ENCODE measurements around the gene NDST1. TPM values are rescaled to one million over a fixed set of nuclear protein-coding genes. Genes with fewer than 3 reads are reported as not detected.

Gene NDST1
- total RNA-seq, 6 donors from 2014 or later, result 81.7 to 265 (median 166) TPM

GRCh38 chr5:150596826-150597225, 88.9 kb downstream of the NDST1 start:
- WGBS, 2 donors, result 74 to 81% methylated on average over 3 of the region's 3 CpGs
- Histone ChIP-seq H3K9me3 (no peaks in the 10 kb centered on the region), H3K4me1 (peaks cover 40 to 56% (median 47%) of the 10 kb centered on the region in 4 donors), H3K36me3 (no peaks in the 10 kb centered on the region), H3K27me3 (no peaks in the 10 kb centered on the region), H3K4me3 (no peak overlapping the region), H3K27ac (peak overlapping the region in 2 of 4 donors; percentile 68 to 73)
- DNase-seq (no peak), ATAC-seq (ENCODE audit: low FRiP score in 2 of 2) (no peak)
- TF ChIP-seq, protein P1, sequence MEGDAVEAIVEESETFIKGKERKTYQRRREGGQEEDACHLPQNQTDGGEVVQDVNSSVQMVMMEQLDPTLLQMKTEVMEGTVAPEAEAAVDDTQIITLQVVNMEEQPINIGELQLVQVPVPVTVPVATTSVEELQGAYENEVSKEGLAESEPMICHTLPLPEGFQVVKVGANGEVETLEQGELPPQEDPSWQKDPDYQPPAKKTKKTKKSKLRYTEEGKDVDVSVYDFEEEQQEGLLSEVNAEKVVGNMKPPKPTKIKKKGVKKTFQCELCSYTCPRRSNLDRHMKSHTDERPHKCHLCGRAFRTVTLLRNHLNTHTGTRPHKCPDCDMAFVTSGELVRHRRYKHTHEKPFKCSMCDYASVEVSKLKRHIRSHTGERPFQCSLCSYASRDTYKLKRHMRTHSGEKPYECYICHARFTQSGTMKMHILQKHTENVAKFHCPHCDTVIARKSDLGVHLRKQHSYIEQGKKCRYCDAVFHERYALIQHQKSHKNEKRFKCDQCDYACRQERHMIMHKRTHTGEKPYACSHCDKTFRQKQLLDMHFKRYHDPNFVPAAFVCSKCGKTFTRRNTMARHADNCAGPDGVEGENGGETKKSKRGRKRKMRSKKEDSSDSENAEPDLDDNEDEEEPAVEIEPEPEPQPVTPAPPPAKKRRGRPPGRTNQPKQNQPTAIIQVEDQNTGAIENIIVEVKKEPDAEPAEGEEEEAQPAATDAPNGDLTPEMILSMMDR (IDR thresholded peaks at IDR 0.05), result no peak
- TF ChIP-seq EP300 (IDR thresholded peaks at IDR 0.05) (no peak), POLR2AphosphoS5 (IDR thresholded peaks at IDR 0.05) (no peak), POLR2A (IDR thresholded peaks at IDR 0.05) (no peak)

DNA sequence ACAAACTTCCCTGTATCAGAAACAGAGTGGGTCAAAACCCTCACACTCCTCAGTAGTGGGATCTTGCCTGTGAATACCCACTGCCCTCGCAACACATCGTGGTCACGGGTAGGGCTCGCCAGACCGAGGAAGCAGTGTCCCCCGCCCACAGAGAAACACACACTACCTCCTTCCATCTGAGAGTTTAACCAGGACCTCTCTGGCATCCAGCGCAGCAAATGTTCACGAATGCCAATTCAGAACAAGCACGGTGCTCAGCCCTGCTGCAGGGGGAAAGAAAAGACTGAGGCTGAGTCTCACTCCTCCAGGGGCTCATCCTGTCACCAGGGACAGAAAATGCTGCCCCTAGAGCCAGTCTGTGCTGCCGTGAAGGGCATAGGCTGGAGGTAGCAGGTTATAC, 90.1 kb downstream of the NDST1 start:
- no peak for DNase-seq

GRCh38 chr5:150598821-150599273, 90.9 kb downstream of the NDST1 start:
- Histone ChIP-seq H3K36me3 (no peaks in the 10 kb centered on the region), H3K4me3 (no peak overlapping the region), H3K4me1 (peaks cover 34 to 56% (median 45%) of the 10 kb centered on the region in 4 donors), H3K9me3 (no peaks in the 10 kb centered on the region), H3K27ac (peak overlapping the region in 3 of 4 donors; percentile 27 to 73 (median 71)), H3K27me3 (no peaks in the 10 kb centered on the region)
- DNase-seq (no peak), ATAC-seq (ENCODE audit: low FRiP score in 2 of 2) (no peak)
- 64 to 97% methylated on average over 7 to 12 of the region's 12 CpGs for WGBS, 2 donors
- TF ChIP-seq, protein P1 (IDR thresholded peaks at IDR 0.05), result no peak
- TF ChIP-seq POLR2A (IDR thresholded peaks at IDR 0.05) (no peak), EP300 (IDR thresholded peaks at IDR 0.05) (no peak), POLR2AphosphoS5 (IDR thresholded peaks at IDR 0.05) (no peak)

More for the DNA sequence above, 90.1 kb downstream of the NDST1 start:
- WGBS, 2 donors, result 65 to 66% methylated on average over 4 to 10 of the region's 10 CpGs
- H3K36me3 ChIP-seq, result no peaks in the 10 kb centered on the region
- H3K4me1 ChIP-seq, result peaks cover 38 to 58% (median 46%) of the 10 kb centered on the region in 4 donors
- H3K4me3 ChIP-seq, result no peak overlapping the region
- no peaks in the 10 kb centered on the region for H3K9me3 ChIP-seq
- no peaks in the 10 kb centered on the region for H3K27me3 ChIP-seq
- TF ChIP-seq POLR2A (IDR thresholded peaks at IDR 0.05), result no peak
- TF ChIP-seq, protein P1 (IDR thresholded peaks at IDR 0.05), result no peak
- TF ChIP-seq EP300 (IDR thresholded peaks at IDR 0.05), result no peak
- no peak for TF ChIP-seq POLR2AphosphoS5 (IDR thresholded peaks at IDR 0.05)
- ATAC-seq (ENCODE audit: low FRiP score in 2 of 2), result no peak
- peak overlapping the region; percentile 9 to 73 (median 49) for H3K27ac ChIP-seq

DNA sequence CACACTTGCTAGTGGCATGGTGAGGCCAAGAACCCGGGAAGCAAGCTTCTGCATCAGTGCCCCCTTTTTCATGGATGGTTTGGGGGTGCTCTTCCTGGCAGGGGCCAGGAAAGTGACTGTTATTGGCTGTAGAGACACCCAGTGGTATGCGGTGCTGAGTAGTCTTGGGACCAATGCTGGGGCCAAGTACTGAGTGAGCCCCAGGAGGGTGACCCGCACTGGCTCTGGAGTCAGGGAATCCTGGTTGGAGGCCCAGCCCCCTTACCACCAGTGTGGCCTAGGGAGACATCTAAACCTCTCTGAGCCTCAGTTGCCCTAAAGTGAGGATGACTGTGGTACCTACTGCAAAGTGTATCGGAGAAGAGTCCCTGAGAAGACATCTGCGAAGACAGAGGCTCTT, 91.3 kb downstream of the NDST1 start:
- H3K27ac ChIP-seq, result peak overlapping the region in 3 of 4 donors; percentile 27 to 73 (median 71)
- no peak for TF ChIP-seq POLR2AphosphoS5 (IDR thresholded peaks at IDR 0.05)
- TF ChIP-seq, protein P1 (IDR thresholded peaks at IDR 0.05), result no peak
- TF ChIP-seq EP300 (IDR thresholded peaks at IDR 0.05), result no peak
- TF ChIP-seq POLR2A (IDR thresholded peaks at IDR 0.05), result no peak
- ATAC-seq (ENCODE audit: low FRiP score in 2 of 2) (no peak), DNase-seq (no peak)
- H3K9me3 ChIP-seq, result no peaks in the 10 kb centered on the region
- no peak overlapping the region for H3K4me3 ChIP-seq
- H3K4me1 ChIP-seq, result peaks cover 30 to 51% (median 43%) of the 10 kb centered on the region in 4 donors
- H3K27me3 ChIP-seq, result no peaks in the 10 kb centered on the region
- H3K36me3 ChIP-seq, result no peaks in the 10 kb centered on the region
- 88 to 92% methylated on average over 2 to 5 of the region's 5 CpGs for WGBS, 2 donors
